Sigmoid colon (tissue), 7 donors: ENCODE measurements around the gene GID4. TPM values are rescaled to one million over a fixed set of nuclear protein-coding genes. Genes with fewer than 3 reads are reported as not detected.

Experiments
- DNase-seq: peaks from one replicate; pipeline ENCODE4 v3.0.0-alpha.2; 2019
- H3K27ac ChIP-seq, 4 donors: fragments of 200-600 bp; sonication (generic); one replicate each; pipeline ENCODE4 v1.5.1; 2016 to 2019; ENCODE audit warnings: mild to moderate bottlenecking in 1 of 4
- H3K27me3 ChIP-seq, 3 donors: fragments of 200-600 bp; sonication (generic); one replicate each; pipeline ENCODE4 v1.5.1; 2019; ENCODE audit warnings: mild to moderate bottlenecking in 1 of 3
- H3K36me3 ChIP-seq, 4 donors: fragments of 200-600 bp; sonication (generic); one replicate each; pipeline ENCODE4 v1.5.1; 2016 to 2019
- H3K4me1 ChIP-seq, 4 donors: fragments of 200-600 bp; sonication (generic); one replicate each; pipeline ENCODE4 v1.5.1; 2017 to 2019
- H3K4me3 ChIP-seq, 4 donors: fragments of 200-600 bp; sonication (generic); one replicate each; pipeline ENCODE4 v1.5.1; 2017 to 2019; ENCODE audit warnings: mild to moderate bottlenecking in 2 of 4, moderate library complexity in 1 of 4
- H3K9me3 ChIP-seq, 4 donors: fragments of 200-600 bp in 3 of 4; sonication (generic) in 3 of 4; one replicate each; pipeline versions ENCODE4 v1.5.1 to v1.6.1; 2013 to 2019
- CTCF ChIP-seq, 4 experiments: fragments of 450-650 bp in 3 of 4; fragments of 200-600 bp in 1 of 4; IDR thresholded peaks; one replicate each; pipeline ENCODE4 v1.5.1; 2016 to 2019; ENCODE audit warnings: antibody characterized with exemption in 4 of 4, mild to moderate bottlenecking in 3 of 4, moderate library complexity in 2 of 4
- EP300 ChIP-seq, 4 donors: sonication (generic); formaldehyde crosslinking; IDR thresholded peaks; one replicate each; pipeline ENCODE4 v1.6.1; 2017; ENCODE audit warnings: antibody characterized with exemption in 4 of 4
- POLR2A ChIP-seq, 2 donors: fragments of 450-650 bp; IDR thresholded peaks; one replicate each; pipeline ENCODE4 v1.6.1; 2016; ENCODE audit warnings: antibody characterized with exemption in 2 of 2, mild to moderate bottlenecking in 2 of 2, moderate library complexity in 2 of 2
- POLR2AphosphoS5 ChIP-seq, 4 donors: sonication (generic); formaldehyde crosslinking; IDR thresholded peaks; one replicate each; pipeline ENCODE4 v1.6.1; 2017; ENCODE audit warnings: antibody characterized with exemption in 4 of 4
- WGBS, 2 donors: extraction: QIAGEN DNeasy Blood & Tissue Kit; methylation state at CpG; one replicate each; pipeline ENCODE4 v1.1.7; 2013; 5-methylcytosine and 5-hydroxymethylcytosine counted together
- intact Hi-C: fragments of 100-400 bp; cut with DNase I; formaldehyde crosslinking; loops from one replicate; pipeline ENCODE4 v1.15.1; 2023
- polyA plus RNA-seq, 3 donors: library from polyadenylated mRNA; stranded (reverse); fragments of 200-250 nt; gene quantifications; one replicate each; pipeline ENCODE4 v1.2.3, GENCODE V29; 2013
- total RNA-seq, 4 donors: library from RNA; depleted of rRNA; stranded (reverse); fragments of >200 nt; gene quantifications; one replicate each; pipeline ENCODE4 v1.1.0, GENCODE V29; 2016
- donor health status: healthy with polysubstance abuse.
- donor health status: Bipolar disorder and iron deficiency.
- donor health status: healthy.

GID4 gene
- total and polyA plus RNA-seq, 7 donors, result 2.8 to 25.2 (median 20.0) TPM

- Histone ChIP-seq H3K36me3 (no peaks in the 10 kb centered on the region), H3K4me1 (no peaks in the 10 kb centered on the region), H3K27me3 (peaks cover 0 to 12% (median 0%) of the 10 kb centered on the region in 3 donors), H3K4me3 (no peak overlapping the region), H3K27ac (no peak overlapping the region), H3K9me3 (peaks cover 0 to 2% (median 0%) of the 10 kb centered on the region in 4 donors)
- intact Hi-C loops, result no loop called here
- TF ChIP-seq CTCF (IDR thresholded peaks at IDR 0.05) (no peak), POLR2A (IDR thresholded peaks at IDR 0.05) (no peak), POLR2AphosphoS5 (IDR thresholded peaks at IDR 0.05) (no peak), EP300 (IDR thresholded peaks at IDR 0.05) (no peak)
- DNase-seq, result no peak
- 97 to 98% methylated on average over 1 of the region's 1 CpG for WGBS, 2 donors
Measured at GRCh38 chr17:18117533-18117932, 78.3 kb downstream of the GID4 start.

Other genes with a start within 250 kb of the GID4 start
- gene SREBF1, start 202.4 kb upstream of the GID4 start, total RNA-seq, result 10 to 100 TPM; 26.0 to 53.5 (median 43.5) TPM
- gene SREBF1, start 202.4 kb upstream of the GID4 start, polyA plus RNA-seq, result 100 to 1,000 TPM in 1 of 3 donors, 10 to 100 TPM in 2; 10.2 to 172 (median 14.3) TPM
- 100 to 1,000 TPM in 1 of 4 donors, 10 to 100 TPM in 3; 38.2 to 215 (median 66.2) TPM for gene TOM1L2, start 67.0 kb upstream of the GID4 start, total RNA-seq
- 10 to 100 TPM; 13.8 to 43.3 (median 29.6) TPM for gene TOM1L2, start 67.0 kb upstream of the GID4 start, polyA plus RNA-seq
- gene DRC3, start 66.5 kb upstream of the GID4 start, total RNA-seq, result 1 to 10 TPM in 3 of 4 donors, under 1 TPM in 1; 0.36 to 6.1 (median 1.8) TPM
- under 1 TPM in 1 of 3 donors, not detected in 2; 0.83 TPM for gene DRC3, start 66.5 kb upstream of the GID4 start, polyA plus RNA-seq
- gene ATPAF2, start 240 bp upstream of the GID4 start, total RNA-seq, result 10 to 100 TPM; 10.3 to 28.8 (median 15.3) TPM
- gene ATPAF2, start 240 bp upstream of the GID4 start, polyA plus RNA-seq, result 10 to 100 TPM; 17.4 to 28.1 (median 26.8) TPM
- 10 to 100 TPM; 25.2 to 36.0 (median 34.4) TPM for gene DRG2, start 48.5 kb downstream of the GID4 start, total RNA-seq
- 10 to 100 TPM; 25.0 to 37.3 (median 27.6) TPM for gene DRG2, start 48.5 kb downstream of the GID4 start, polyA plus RNA-seq
- gene MYO15A, start 69.3 kb downstream of the GID4 start, total RNA-seq, result 1 to 10 TPM in 2 of 4 donors, under 1 TPM in 2; 0.68 to 3.6 (median 1.3) TPM
- gene MYO15A, start 69.3 kb downstream of the GID4 start, polyA plus RNA-seq, result under 1 TPM in 2 of 3 donors, not detected in 1; 0.60 to 0.73 TPM
- 100 to 1,000 TPM; 100 to 109 (median 104) TPM for gene ALKBH5, start 144.4 kb downstream of the GID4 start, total RNA-seq
- gene ALKBH5, start 144.4 kb downstream of the GID4 start, polyA plus RNA-seq, result 10 to 100 TPM; 36.6 to 46.7 (median 40.0) TPM
- gene LLGL1, start 186.2 kb downstream of the GID4 start, total RNA-seq, result 10 to 100 TPM; 16.8 to 25.2 (median 17.2) TPM
- 10 to 100 TPM in 1 of 3 donors, 1 to 10 TPM in 2; 2.8 to 11.2 (median 4.2) TPM for gene LLGL1, start 186.2 kb downstream of the GID4 start, polyA plus RNA-seq
- gene FLII, start 219.3 kb downstream of the GID4 start, total RNA-seq, result 100 to 1,000 TPM; 222 to 422 (median 236) TPM
- gene FLII, start 219.3 kb downstream of the GID4 start, polyA plus RNA-seq, result 100 to 1,000 TPM; 115 to 208 (median 136) TPM
- gene MIEF2, start 221.3 kb downstream of the GID4 start, total RNA-seq, result 10 to 100 TPM in 3 of 4 donors, 1 to 10 TPM in 1; 8.7 to 14.4 (median 11.7) TPM
- gene MIEF2, start 221.3 kb downstream of the GID4 start, polyA plus RNA-seq, result 10 to 100 TPM in 2 of 3 donors, 1 to 10 TPM in 1; 3.7 to 11.4 (median 11.1) TPM